Measurements from ENCODE around the gene BABAM2. TPM values are rescaled to one million over a fixed set of nuclear protein-coding genes. Genes with fewer than 3 reads are reported as not detected.

The BABAM2 gene
- total RNA-seq, 4 donors from 2014 or later: 23.7 to 41.1 (median 27.9) TPM

DNA sequence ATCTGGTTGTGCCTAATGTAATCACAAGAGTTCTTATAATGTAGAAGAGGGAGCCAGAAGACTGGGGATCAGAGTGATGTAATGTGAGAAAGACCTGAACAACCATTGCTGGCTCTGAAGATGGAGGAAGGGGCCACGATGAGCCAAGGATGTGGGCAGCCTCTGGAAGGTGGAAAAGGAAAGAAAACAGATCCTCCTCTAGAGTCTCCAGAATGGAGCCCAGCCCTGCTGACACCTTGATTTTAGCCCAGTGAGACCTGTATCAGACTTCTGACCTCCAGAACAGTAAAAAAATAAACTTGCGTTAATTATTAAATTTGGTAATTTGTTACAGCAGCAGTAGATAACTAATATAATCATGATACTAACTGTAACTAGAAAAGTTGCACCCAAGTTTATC lies 3.4 kb upstream of the BABAM2 start:
- DNase-seq (ENCODE audit: low spot score in 2 of 2): no peak
- H3K27ac ChIP-seq: no peak overlapping the region
- no peak overlapping the region for H3K4me3 ChIP-seq
- H3K36me3 ChIP-seq: no peaks in the 10 kb centered on the region
- peaks cover 30% of the 10 kb centered on the region for H3K4me1 ChIP-seq
- no peaks in the 10 kb centered on the region for H3K27me3 ChIP-seq
- whole genome bisulfite sequencing: 92% methylated on average over 2 of the region's 2 CpGs
- no peak for TF ChIP-seq CTCF (IDR thresholded peaks at IDR 0.05)
- no peak for TF ChIP-seq POLR2AphosphoS5 (IDR thresholded peaks at IDR 0.05)
- no peak for TF ChIP-seq POLR2A (IDR thresholded peaks at IDR 0.05)
- TF ChIP-seq EP300 (IDR thresholded peaks at IDR 0.05): no peak
- H3K9me3 ChIP-seq: no peaks in the 10 kb centered on the region

DNA sequence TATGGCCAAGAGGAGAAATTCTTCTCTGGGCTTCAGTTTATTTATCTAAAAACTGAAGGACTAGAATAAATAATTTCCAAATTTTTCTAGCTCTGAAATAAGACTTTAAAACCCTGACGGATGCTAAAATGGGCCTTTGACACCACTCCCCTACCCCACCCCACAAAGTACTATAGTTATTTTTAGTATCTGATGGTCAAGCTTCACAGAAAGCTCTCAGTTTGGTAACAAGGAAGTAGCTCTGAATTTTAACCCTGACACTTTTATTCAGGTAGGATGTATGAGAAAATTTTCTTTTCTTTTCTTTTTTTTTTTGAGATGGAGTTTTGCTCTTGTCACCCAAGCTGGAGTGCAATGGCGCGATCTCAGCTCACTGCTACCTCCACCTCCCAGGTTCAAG lies 2.7 kb upstream of the BABAM2 start:
- WGBS: 84% methylated on average over 3 of the region's 3 CpGs
- TF ChIP-seq POLR2A (IDR thresholded peaks at IDR 0.05) (no peak), POLR2AphosphoS5 (IDR thresholded peaks at IDR 0.05) (no peak), CTCF (IDR thresholded peaks at IDR 0.05) (no peak), EP300 (IDR thresholded peaks at IDR 0.05) (no peak)

DNA sequence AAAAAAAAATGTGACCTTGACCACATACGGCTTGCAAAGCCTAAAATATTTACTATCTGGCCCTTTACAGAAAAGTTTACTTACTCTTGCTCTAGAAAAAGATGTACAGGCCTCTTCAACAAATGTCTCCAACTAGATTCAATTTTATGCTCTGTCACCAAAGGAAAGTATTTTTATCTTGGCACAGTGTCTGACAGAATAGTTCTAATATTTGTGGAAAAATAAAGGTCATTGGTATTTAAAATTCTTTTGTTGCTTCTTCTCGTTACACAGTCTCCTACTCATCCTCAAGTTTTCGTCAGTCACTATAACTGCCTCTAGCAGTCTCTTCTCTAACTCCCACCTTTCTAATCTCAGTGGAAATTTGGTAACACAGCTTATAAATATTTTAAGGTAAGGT lies 1.7 kb upstream of the BABAM2 start:
- Histone ChIP-seq H3K9me3 (no peaks in the 10 kb centered on the region), H3K27ac (no peak overlapping the region), H3K4me3 (no peak overlapping the region), H3K36me3 (no peaks in the 10 kb centered on the region), H3K4me1 (peaks cover 36% of the 10 kb centered on the region), H3K27me3 (no peaks in the 10 kb centered on the region)
- DNase-seq (ENCODE audit: low spot score in 2 of 2): no peak
- TF ChIP-seq CTCF (IDR thresholded peaks at IDR 0.05): no peak
- WGBS: 58% methylated on average over 3 of the region's 3 CpGs

More for the DNA sequence above, 2.7 kb upstream of the BABAM2 start:
- Histone ChIP-seq H3K9me3 (no peaks in the 10 kb centered on the region), H3K36me3 (no peaks in the 10 kb centered on the region), H3K4me3 (no peak overlapping the region), H3K27me3 (no peaks in the 10 kb centered on the region), H3K27ac (no peak overlapping the region), H3K4me1 (peaks cover 36% of the 10 kb centered on the region)
- no peak for DNase-seq (ENCODE audit: low spot score in 2 of 2)

DNA sequence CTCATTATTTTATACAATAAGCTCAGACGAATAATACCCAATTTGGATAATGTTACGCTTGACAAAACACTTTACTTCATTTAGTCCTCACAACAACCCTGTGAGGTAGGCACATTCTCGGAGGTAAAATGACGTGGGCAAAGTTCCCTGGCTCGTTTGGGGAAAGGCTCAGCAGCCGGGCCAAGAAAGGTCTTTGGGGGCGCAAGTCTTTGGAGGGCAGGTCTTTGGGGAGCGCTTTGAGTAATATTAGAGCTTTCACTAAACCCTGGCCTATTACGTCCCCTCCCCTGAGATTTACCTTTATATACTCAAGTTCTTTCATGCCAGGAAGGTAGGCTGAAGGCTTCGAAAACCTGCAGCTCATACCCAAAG lies 769 bp upstream of the BABAM2 start:
- Histone ChIP-seq H3K9me3 (no peaks in the 10 kb centered on the region), H3K36me3 (no peaks in the 10 kb centered on the region), H3K4me3 (peak overlapping the region; percentile 65), H3K4me1 (peaks cover 36% of the 10 kb centered on the region), H3K27ac (peak overlapping the region; percentile 96), H3K27me3 (no peaks in the 10 kb centered on the region)
- WGBS: 13% methylated on average over 10 of the region's 10 CpGs
- TF ChIP-seq EP300 (IDR thresholded peaks at IDR 0.05) (no peak), POLR2A (IDR thresholded peaks at IDR 0.05) (no peak), POLR2AphosphoS5 (IDR thresholded peaks at IDR 0.05) (no peak), CTCF (IDR thresholded peaks at IDR 0.05) (no peak)
- DNase-seq (ENCODE audit: low spot score in 2 of 2): no peak

DNA sequence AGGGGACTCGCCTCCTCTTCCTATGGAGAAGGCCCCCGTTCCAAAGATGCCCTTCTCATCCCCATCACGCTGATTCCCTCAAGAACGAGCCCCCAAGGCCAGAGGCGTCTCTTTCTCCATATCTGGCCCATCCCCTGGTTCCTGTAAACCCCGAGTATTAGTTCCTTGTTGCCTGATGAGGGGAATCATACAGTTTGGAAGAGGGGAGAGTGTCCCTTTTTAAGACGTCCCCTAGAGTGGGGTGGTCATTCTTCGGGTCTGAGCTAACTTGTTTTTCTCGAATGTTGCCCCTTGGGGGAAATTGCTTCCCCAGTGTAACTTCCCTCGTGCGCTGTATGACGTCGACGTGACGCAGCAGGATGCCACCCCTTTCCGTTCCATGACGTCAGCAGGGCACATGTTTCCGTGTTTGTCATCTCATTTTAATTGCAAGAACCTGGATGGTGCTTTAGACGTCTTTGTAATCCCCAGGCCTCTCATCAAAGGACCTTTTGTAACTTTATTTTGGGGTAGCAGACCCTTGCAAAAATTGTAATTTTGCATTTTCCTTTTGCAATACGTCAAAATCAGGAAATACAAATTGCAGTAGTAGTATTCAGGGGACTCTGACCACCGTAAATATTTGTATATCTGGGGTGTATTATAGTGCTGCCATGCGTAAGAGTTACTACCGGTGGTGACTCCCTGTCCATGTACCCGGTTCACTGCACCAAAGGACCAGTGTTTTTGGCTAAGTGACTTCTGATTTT lies 569 bp downstream of the BABAM2 start:
- Histone ChIP-seq H3K4me3 (peak overlapping the region; percentile 65), H3K36me3 (peaks cover 2% of the 10 kb centered on the region), H3K4me1 (peaks cover 36% of the 10 kb centered on the region), H3K27ac (peak overlapping the region; percentile 96), H3K27me3 (no peaks in the 10 kb centered on the region), H3K9me3 (no peaks in the 10 kb centered on the region)
- TF ChIP-seq EP300 (IDR thresholded peaks at IDR 0.05) (peak; percentile 81), POLR2AphosphoS5 (IDR thresholded peaks at IDR 0.05) (peak; percentile 62 to 83 (median 78)), CTCF (IDR thresholded peaks at IDR 0.05) (no peak), POLR2A (IDR thresholded peaks at IDR 0.05) (peak in 1 of 2 donors; percentile 6)
- WGBS: 19% methylated on average over 23 of the region's 24 CpGs
- DNase-seq (ENCODE audit: low spot score in 2 of 2): peak; percentile 94 to 95
